Astrocyte of the cerebellum (primary cell): ENCODE results near the gene SMIM33.
"Not testable (repeated sequence)": the region's sequence is repeated elsewhere in the genome, so short reads cannot be mapped to it uniquely, and the experiment has no call there.

ENCODE experiments used
- DNase-seq: peaks from one replicate; pipeline ENCODE4 v3.0.0-alpha.2; 2011; ENCODE audit warnings: low read depth
- H3K4me3 ChIP-seq: 2 replicates; pipeline ENCODE4 v1.5.1; 2011; ENCODE audit warnings: mild to moderate bottlenecking, low read depth, low read length, moderate library complexity
- CTCF ChIP-seq: IDR thresholded peaks from 2 replicates; pipeline ENCODE4 v1.5.1; 2012; ENCODE audit warnings: low read length, low read depth, moderate library complexity, mild to moderate bottlenecking; ENCODE audit errors: missing control alignments
- in situ Hi-C: cut with HindIII; loops from 2 replicates; pipeline ENCODE4 v1.10.0; 2017; ENCODE audit warnings: low sequenced_read_pairs

Gene SMIM33

GRCh38 chr5:139435676-139436075 lies 35.1 kb upstream of the SMIM33 start:
- H3K4me3 ChIP-seq, result no peak overlapping the region
- in situ Hi-C loops, result no loop called here
- DNase-seq, result no peak
- no peak for TF ChIP-seq CTCF

GRCh38 chr5:139438707-139439012 lies 32.1 kb upstream of the SMIM33 start:
- peak overlapping the region; percentile 81 for H3K4me3 ChIP-seq
- in situ Hi-C loops, result no loop called here
- no peak for DNase-seq
- TF ChIP-seq CTCF, result no peak

GRCh38 chr5:139439013-139439903 lies 31.5 kb upstream of the SMIM33 start, which contains the start of gene DNAJC18:
Gene DNAJC18 (minus strand): TSS chr5:139439525. CDS start chr5:139439445, 80 bp downstream.
- peak; percentile 77 for DNase-seq

DNA sequence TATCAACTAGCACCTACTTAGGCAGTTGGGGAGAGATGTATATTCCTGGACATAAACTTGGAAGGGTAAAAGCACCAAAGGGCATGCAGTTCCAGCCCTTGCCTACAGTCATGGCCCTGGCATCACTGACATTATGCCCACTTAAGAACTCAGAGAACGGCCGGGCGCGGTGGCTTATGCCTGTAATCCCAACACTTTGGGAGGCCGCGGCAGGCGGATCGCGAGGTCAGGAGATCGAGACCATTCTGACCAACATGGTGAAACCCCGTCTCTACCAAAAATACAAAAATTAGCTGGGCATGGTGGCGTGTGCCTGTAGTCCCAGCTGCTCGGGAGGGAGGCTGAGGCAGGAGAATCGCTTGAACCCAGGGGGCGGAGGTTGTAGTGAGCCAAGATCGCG lies 30.4 kb upstream of the SMIM33 start:
- in situ Hi-C loops, DNase-seq, H3K4me3 ChIP-seq: not testable (repeated sequence)

More at GRCh38 chr5:139439013-139439903, 31.5 kb upstream of the SMIM33 start, which contains the start of gene DNAJC18:
- H3K4me3 ChIP-seq, result peak within 1 kb of the TSS; percentile 81
- TF ChIP-seq CTCF, result no peak
- in situ Hi-C loops, result no loop called here

DNA sequence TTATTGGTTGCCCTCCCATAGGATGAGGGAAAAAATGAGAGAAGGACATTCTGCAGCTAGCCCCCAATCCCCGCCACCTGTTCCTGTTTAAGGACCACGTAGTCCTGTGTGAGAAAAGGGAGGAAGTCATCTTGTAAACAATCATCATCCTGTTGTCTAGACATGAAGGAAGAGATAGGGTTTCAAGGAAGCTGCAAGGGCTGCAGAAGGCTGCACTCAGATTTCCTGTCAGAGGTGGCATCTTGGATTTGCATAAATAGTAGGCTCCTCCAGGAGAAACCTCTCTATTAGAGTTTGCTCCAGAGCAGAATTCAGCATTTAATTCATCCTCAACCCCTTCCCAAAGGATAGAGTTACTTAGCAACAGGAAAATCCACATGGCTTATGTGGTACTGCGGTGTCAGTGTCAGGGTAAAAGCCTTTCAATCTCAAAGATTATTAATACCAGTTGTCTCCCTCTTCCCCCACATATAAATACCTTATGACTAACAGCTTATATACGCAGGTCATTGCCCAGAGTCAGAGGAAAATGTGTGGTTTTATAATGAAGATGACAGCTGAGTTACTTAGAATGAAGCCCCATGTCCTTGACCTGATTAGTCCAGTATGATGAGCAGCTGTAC lies 26.9 kb upstream of the SMIM33 start:
- H3K4me3 ChIP-seq, result no peak overlapping the region
- in situ Hi-C loops, result no loop called here
- TF ChIP-seq CTCF, result no peak
- DNase-seq, result no peak

GRCh38 chr5:139445325-139446170 lies 25.3 kb upstream of the SMIM33 start:
- no peak overlapping the region for H3K4me3 ChIP-seq
- TF ChIP-seq CTCF, result no peak
- in situ Hi-C loops, result no loop called here
- DNase-seq, result no peak
